ENCODE measurements around the gene FAM20C.

DNA sequence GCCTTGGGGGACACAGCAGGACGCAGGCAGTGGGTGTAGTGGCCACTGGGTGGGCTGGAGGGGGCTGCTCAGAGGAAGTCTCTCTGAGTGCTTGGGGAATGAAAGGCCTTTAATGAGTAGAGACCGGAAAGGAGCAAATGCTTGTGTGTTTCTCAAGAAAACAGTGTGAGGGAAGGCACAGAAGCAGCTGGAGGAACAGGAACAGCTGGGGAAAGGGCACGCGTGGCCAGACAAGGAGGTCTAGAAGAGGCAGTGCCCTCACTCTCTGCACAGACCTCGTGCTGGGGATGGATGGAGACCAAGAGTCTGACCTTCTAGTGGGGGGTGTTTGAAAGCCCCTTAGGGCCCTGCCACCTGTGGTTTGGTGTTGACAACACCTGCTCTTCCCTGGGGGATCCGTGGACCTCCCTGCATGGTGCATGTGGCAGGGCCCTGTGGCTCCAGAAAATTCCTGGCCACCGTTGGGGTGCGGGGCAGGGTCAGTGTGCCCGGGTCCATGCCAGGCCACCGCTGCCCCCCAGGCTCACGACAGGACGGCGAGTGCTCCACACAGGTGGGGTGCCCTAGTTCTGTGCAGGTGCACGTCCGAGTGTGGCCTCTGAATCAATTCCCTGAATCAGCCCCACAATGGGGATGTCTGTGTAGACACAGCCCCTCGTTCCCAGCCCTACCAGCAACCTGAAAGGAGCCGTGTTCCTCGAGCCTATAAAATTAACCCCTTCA is 25.9 kb upstream of the FAM20C start:
- TF ChIP-seq GATA2 (IDR thresholded peaks at IDR 0.05; ENCODE audit: low read depth, low read length) (no peak), GATA3 (IDR thresholded peaks at IDR 0.05; ENCODE audit: low read depth, low read length) (no peak)
